H9 (cell line): ENCODE results near the gene BCL6. TPM values are rescaled to one million over a fixed set of nuclear protein-coding genes. Genes with fewer than 3 reads are reported as not detected.

Source experiments
- DNase-seq: peaks from one replicate; pipeline ENCODE4 v3.0.0-alpha.2; 2017
- H2AFZ ChIP-seq: one replicate; pipeline ENCODE4 v1.6.1; 2013; ENCODE audit warnings: mild to moderate bottlenecking, low read length, control low read depth, moderate library complexity
- H2AK5ac ChIP-seq: 2 replicates; pipeline ENCODE4 v1.6.1; 2013; ENCODE audit warnings: low read length, control low read depth, mixed read lengths; ENCODE audit not compliant: insufficient read length
- H2BK120ac ChIP-seq: one replicate; pipeline ENCODE4 v1.6.1; 2013; ENCODE audit warnings: low read depth, mild to moderate bottlenecking, low read length, control low read depth, inconsistent platforms; ENCODE audit not compliant: poor library complexity, severe bottlenecking
- H2BK12ac ChIP-seq: 2 replicates; pipeline ENCODE4 v1.6.1; 2013; ENCODE audit warnings: low read length, control low read depth, mixed read lengths, low read depth; ENCODE audit not compliant: insufficient read length
- H2BK15ac ChIP-seq: 2 replicates; pipeline ENCODE4 v1.6.1; 2013; ENCODE audit warnings: low read depth, low read length, control low read depth
- H2BK20ac ChIP-seq: one replicate; pipeline ENCODE4 v1.6.1; 2013; ENCODE audit warnings: low read depth, mild to moderate bottlenecking, low read length, control low read depth, inconsistent platforms; ENCODE audit not compliant: poor library complexity, severe bottlenecking
- H2BK5ac ChIP-seq: 2 replicates; pipeline ENCODE4 v1.6.1; 2013; ENCODE audit warnings: low read length, control low read depth, mixed read lengths; ENCODE audit not compliant: insufficient read length
- H3K14ac ChIP-seq: 2 replicates; pipeline ENCODE4 v1.6.1; 2013; ENCODE audit warnings: low read length, control low read depth; ENCODE audit not compliant: insufficient read depth
- H3K18ac ChIP-seq: 2 replicates; pipeline ENCODE4 v1.6.1; 2013; ENCODE audit warnings: low read depth, mild to moderate bottlenecking, mixed read lengths, low read length, control low read depth; ENCODE audit not compliant: insufficient read length
- H3K23ac ChIP-seq: 2 replicates; pipeline ENCODE4 v1.6.1; 2013; ENCODE audit warnings: low read length, control low read depth, mixed read lengths, low read depth; ENCODE audit not compliant: insufficient read length
- H3K23me2 ChIP-seq: 2 replicates; pipeline ENCODE4 v1.6.1; 2013; ENCODE audit warnings: low read depth, mild to moderate bottlenecking, mixed read lengths, low read length, control low read depth; ENCODE audit not compliant: insufficient read length, poor library complexity, severe bottlenecking
- H3K27ac ChIP-seq: 2 replicates; pipeline ENCODE4 v1.5.1; 2013; ENCODE audit warnings: low read length, control low read depth, mixed read lengths, low read depth; ENCODE audit not compliant: insufficient read length
- H3K27me3 ChIP-seq: 2 replicates; pipeline ENCODE4 v1.6.1; 2013; ENCODE audit warnings: low read length, control low read depth, inconsistent platforms; ENCODE audit not compliant: insufficient read depth
- H3K4ac ChIP-seq: 2 replicates; pipeline ENCODE4 v1.6.1; 2013; ENCODE audit warnings: low read depth, mild to moderate bottlenecking, control low read depth, inconsistent platforms, low read length, moderate library complexity
- H3K4me1 ChIP-seq: 2 replicates; pipeline ENCODE4 v1.6.1; 2013; ENCODE audit warnings: low read length, control low read depth, inconsistent platforms; ENCODE audit not compliant: insufficient read depth
- H3K4me2 ChIP-seq: 2 replicates; pipeline ENCODE4 v1.6.1; 2013; ENCODE audit warnings: low read length, control low read depth, mixed read lengths; ENCODE audit not compliant: insufficient read length, insufficient read depth
- H3K56ac ChIP-seq: 2 replicates; pipeline ENCODE4 v1.6.1; 2013; ENCODE audit warnings: low read depth, mild to moderate bottlenecking, mixed read lengths, low read length, control low read depth; ENCODE audit not compliant: insufficient read length
- H3K79me1 ChIP-seq: 2 replicates; pipeline ENCODE4 v1.6.1; 2013; ENCODE audit warnings: low read depth, mild to moderate bottlenecking, moderate library complexity, low read length, control low read depth, inconsistent platforms; ENCODE audit not compliant: insufficient read depth, poor library complexity, severe bottlenecking
- H3K79me2 ChIP-seq: 2 replicates; pipeline ENCODE4 v1.6.1; 2013; ENCODE audit warnings: low read length, control low read depth, inconsistent platforms; ENCODE audit not compliant: insufficient read depth
- H3K9ac ChIP-seq: 2 replicates; pipeline ENCODE4 v1.6.1; 2013; ENCODE audit warnings: low read length, control low read depth, mixed read lengths; ENCODE audit not compliant: insufficient read length; ENCODE audit errors: extremely low read depth
- H3K9me3 ChIP-seq: one replicate; pipeline ENCODE4 v1.6.1; 2013; ENCODE audit warnings: low read depth, low read length, inconsistent platforms; ENCODE audit not compliant: control insufficient read depth
- H3T11ph ChIP-seq: one replicate; pipeline ENCODE4 v1.6.1; 2013; ENCODE audit warnings: mild to moderate bottlenecking, low read length, control low read depth, inconsistent platforms
- H4K20me1 ChIP-seq: one replicate; pipeline ENCODE4 v1.6.1; 2013; ENCODE audit not compliant: control insufficient read depth, insufficient read length, insufficient read depth
- H4K5ac ChIP-seq: 2 replicates; pipeline ENCODE4 v1.6.1; 2013; ENCODE audit warnings: low read depth, mild to moderate bottlenecking, mixed read lengths, low read length, control low read depth; ENCODE audit not compliant: insufficient read length
- H4K8ac ChIP-seq: replicated peaks from 2 replicates; pipeline ENCODE4 v1.6.1; 2013; ENCODE audit warnings: low read length, control low read depth, mixed read lengths, low read depth; ENCODE audit not compliant: insufficient read length
- H4K91ac ChIP-seq: 2 replicates; pipeline ENCODE4 v1.6.1; 2013; ENCODE audit warnings: low read depth, mild to moderate bottlenecking, moderate library complexity, mixed read lengths, low read length, control low read depth; ENCODE audit not compliant: insufficient read length
- H3K27ac Mint-ChIP-seq, 3 experiments: 2 replicates in 2 of 3; 3 replicates in 1 of 3; pipeline ENCODE4 v1.8.0; 2020 to 2021; ENCODE audit warnings: mixed read lengths in 3 of 3, mild to moderate bottlenecking in 1 of 3, moderate library complexity in 1 of 3
- H3K27me3 Mint-ChIP-seq: 2 replicates; pipeline ENCODE4 v1.8.0; 2021; ENCODE audit warnings: low read depth, mild to moderate bottlenecking, moderate library complexity, mixed read lengths
- H3K36me3 Mint-ChIP-seq, 3 experiments: 2 replicates in 2 of 3; 3 replicates in 1 of 3; pipeline ENCODE4 v1.8.0; 2020 to 2021; ENCODE audit warnings: low read depth in 3 of 3, mixed read lengths in 3 of 3; ENCODE audit not compliant: insufficient read depth in 1 of 3
- H3K4me1 Mint-ChIP-seq, 2 experiments: 2 replicates each; pipeline ENCODE4 v1.8.0; 2020; ENCODE audit warnings: mixed read lengths in 2 of 2
- H3K4me3 Mint-ChIP-seq, 2 experiments: 2 replicates in 1 of 2; 3 replicates in 1 of 2; pipeline ENCODE4 v1.8.0; 2020 to 2021; ENCODE audit warnings: mild to moderate bottlenecking in 2 of 2, mixed read lengths in 2 of 2, moderate library complexity in 1 of 2
- H3K9me3 Mint-ChIP-seq, 2 experiments: 2 replicates in 1 of 2; 3 replicates in 1 of 2; pipeline ENCODE4 v1.8.0; 2020; ENCODE audit warnings: mild to moderate bottlenecking in 2 of 2, mixed read lengths in 2 of 2, moderate library complexity in 1 of 2
- WGBS: extraction: QIAGEN DNeasy Blood & Tissue Kit; methylation state at CpG from one replicate; pipeline ENCODE4 v1.1.7; 2013; ENCODE audit warnings: missing lambda C conversion rate, low lambda C conversion rate, mixed read lengths; ENCODE audit not compliant: insufficient read length; ENCODE audit errors: extremely low coverage; 5-methylcytosine and 5-hydroxymethylcytosine counted together
- total RNA-seq: library from RNA; stranded (reverse); gene quantifications from 2 replicates; pipeline ENCODE4 v1.2.1, GENCODE V29; 2021
- TF ChIP-seq, protein P1 (sequence below): fragments of 200-600 bp; sonication (generic); conservative IDR thresholded peaks from 3 replicates; pipeline ENCODE4 v1.8.0; 2021; ENCODE audit warnings: antibody characterized with exemption, mild to moderate bottlenecking

The BCL6 gene
- total RNA-seq, 1 experiment from 2014 or later: 3.4 TPM

DNA sequence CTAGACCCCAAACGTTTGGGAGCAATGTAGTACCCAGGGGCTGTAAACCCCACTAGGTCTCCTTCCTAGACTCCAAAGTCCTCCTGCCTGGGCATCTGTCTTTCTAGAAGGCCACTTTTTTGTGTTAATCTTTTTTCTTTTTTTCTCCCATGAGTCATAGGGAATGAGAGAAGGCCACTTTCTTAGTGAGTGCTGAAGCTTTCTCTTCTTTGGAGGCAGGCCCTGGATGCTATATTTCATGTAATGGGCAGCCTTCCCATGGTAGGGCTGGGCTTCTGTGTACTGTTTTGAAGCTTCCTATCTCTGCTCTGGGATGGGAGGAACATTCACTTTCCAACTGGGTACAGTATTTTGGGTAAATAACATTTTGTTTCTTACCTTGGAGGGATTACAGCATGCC is 27.7 kb downstream of the BCL6 start:
- no peak for DNase-seq
- no peak overlapping the region for H3K56ac ChIP-seq
- no peak overlapping the region for H4K8ac ChIP-seq
- no peak overlapping the region for H4K91ac ChIP-seq
- no peaks in the 10 kb centered on the region for H3K27me3 ChIP-seq
- H2BK15ac ChIP-seq: no peak overlapping the region
- no peak overlapping the region for H3K4ac ChIP-seq
- H3K4me1 Mint-ChIP-seq: peaks cover 22 to 26% of the 10 kb centered on the region in 2 experiments
- no peak overlapping the region for H3K4me3 Mint-ChIP-seq
- no peak overlapping the region for H3K27ac ChIP-seq
- H2AFZ ChIP-seq: no peak overlapping the region
- peaks cover 13% of the 10 kb centered on the region for H3K27me3 Mint-ChIP-seq
- H2BK5ac ChIP-seq: no peak overlapping the region
- H3K79me2 ChIP-seq: no peaks in the 10 kb centered on the region
- no peak overlapping the region for H2BK120ac ChIP-seq
- H3K9me3 Mint-ChIP-seq: no peaks in the 10 kb centered on the region; a peak in 1 of 5 replicates
- H3K23me2 ChIP-seq: no peaks in the 10 kb centered on the region
- no peaks in the 10 kb centered on the region for H3K79me1 ChIP-seq
- H3K4me2 ChIP-seq: no peak overlapping the region
- no peak overlapping the region for H2AK5ac ChIP-seq
- H3K23ac ChIP-seq: no peak overlapping the region
- H2BK20ac ChIP-seq: no peak overlapping the region
- TF ChIP-seq, protein P1, sequence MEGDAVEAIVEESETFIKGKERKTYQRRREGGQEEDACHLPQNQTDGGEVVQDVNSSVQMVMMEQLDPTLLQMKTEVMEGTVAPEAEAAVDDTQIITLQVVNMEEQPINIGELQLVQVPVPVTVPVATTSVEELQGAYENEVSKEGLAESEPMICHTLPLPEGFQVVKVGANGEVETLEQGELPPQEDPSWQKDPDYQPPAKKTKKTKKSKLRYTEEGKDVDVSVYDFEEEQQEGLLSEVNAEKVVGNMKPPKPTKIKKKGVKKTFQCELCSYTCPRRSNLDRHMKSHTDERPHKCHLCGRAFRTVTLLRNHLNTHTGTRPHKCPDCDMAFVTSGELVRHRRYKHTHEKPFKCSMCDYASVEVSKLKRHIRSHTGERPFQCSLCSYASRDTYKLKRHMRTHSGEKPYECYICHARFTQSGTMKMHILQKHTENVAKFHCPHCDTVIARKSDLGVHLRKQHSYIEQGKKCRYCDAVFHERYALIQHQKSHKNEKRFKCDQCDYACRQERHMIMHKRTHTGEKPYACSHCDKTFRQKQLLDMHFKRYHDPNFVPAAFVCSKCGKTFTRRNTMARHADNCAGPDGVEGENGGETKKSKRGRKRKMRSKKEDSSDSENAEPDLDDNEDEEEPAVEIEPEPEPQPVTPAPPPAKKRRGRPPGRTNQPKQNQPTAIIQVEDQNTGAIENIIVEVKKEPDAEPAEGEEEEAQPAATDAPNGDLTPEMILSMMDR: no peak
- no peak overlapping the region for H2BK12ac ChIP-seq
- H3K4me1 ChIP-seq: no peaks in the 10 kb centered on the region
- no peak overlapping the region for H3K18ac ChIP-seq
- no peaks in the 10 kb centered on the region for H3K9me3 ChIP-seq
- no peak overlapping the region for H4K5ac ChIP-seq
- WGBS: no CpG with 5 or more reads among the region's 1 CpG
- H3K14ac ChIP-seq: no peak overlapping the region
- H4K20me1 ChIP-seq: no peaks in the 10 kb centered on the region
- no peak overlapping the region for H3K9ac ChIP-seq
- no peak overlapping the region for H3K27ac Mint-ChIP-seq
- H3K36me3 Mint-ChIP-seq: peaks cover 0 to 17% (median 13%) of the 10 kb centered on the region in 3 experiments; a peak in 5 of 7 replicates
- no peak overlapping the region for H3T11ph ChIP-seq
